Ishikawa (cell line): ENCODE data around the gene TES.

Experiments used
- CEBPB ChIP-seq: IDR thresholded peaks from 2 replicates; pipeline ENCODE4 v1.6.1; 2012
- CREB1 ChIP-seq: IDR thresholded peaks from 2 replicates; pipeline ENCODE4 v1.6.1; 2012; ENCODE audit warnings: low read depth
- EGR1 ChIP-seq: IDR thresholded peaks from 2 replicates; pipeline ENCODE4 v1.6.1; 2012
- EP300 ChIP-seq: IDR thresholded peaks from 2 replicates; pipeline ENCODE4 v1.6.1; 2012; ENCODE audit warnings: borderline replicate concordance
- FOXM1 ChIP-seq: IDR thresholded peaks from 2 replicates; pipeline ENCODE4 v1.6.1; 2012; ENCODE audit warnings: low read depth, borderline replicate concordance
- NFIC ChIP-seq: IDR thresholded peaks from 2 replicates; pipeline ENCODE4 v1.6.1; 2012
- RAD21 ChIP-seq: IDR thresholded peaks from 2 replicates; pipeline ENCODE4 v1.6.1; 2012; ENCODE audit warnings: low read depth
- TAF1 ChIP-seq: IDR thresholded peaks from 2 replicates; pipeline ENCODE4 v1.6.1; 2012; ENCODE audit warnings: low read depth, mild to moderate bottlenecking
- TCF12 ChIP-seq: IDR thresholded peaks from 2 replicates; pipeline ENCODE4 v1.6.1; 2012; ENCODE audit warnings: low read depth
- TEAD4 ChIP-seq: IDR thresholded peaks from 2 replicates; pipeline ENCODE4 v1.6.1; 2012
- YY1 ChIP-seq: IDR thresholded peaks from 2 replicates; pipeline ENCODE4 v1.6.1; 2012; ENCODE audit warnings: low read depth
- ZBTB7A ChIP-seq: IDR thresholded peaks from 2 replicates; pipeline ENCODE4 v1.6.1; 2012; ENCODE audit warnings: low read depth
- TF ChIP-seq, protein P1 (sequence below): IDR thresholded peaks from 2 replicates; pipeline ENCODE4 v1.6.1; 2012; ENCODE audit warnings: low read depth, mild to moderate bottlenecking
- TF ChIP-seq, protein P2 (sequence below): IDR thresholded peaks from 2 replicates; pipeline ENCODE4 v1.6.1; 2012
- TF ChIP-seq, protein P3 (sequence below): IDR thresholded peaks from 2 replicates; pipeline ENCODE4 v1.6.1; 2012

Gene TES

DNA sequence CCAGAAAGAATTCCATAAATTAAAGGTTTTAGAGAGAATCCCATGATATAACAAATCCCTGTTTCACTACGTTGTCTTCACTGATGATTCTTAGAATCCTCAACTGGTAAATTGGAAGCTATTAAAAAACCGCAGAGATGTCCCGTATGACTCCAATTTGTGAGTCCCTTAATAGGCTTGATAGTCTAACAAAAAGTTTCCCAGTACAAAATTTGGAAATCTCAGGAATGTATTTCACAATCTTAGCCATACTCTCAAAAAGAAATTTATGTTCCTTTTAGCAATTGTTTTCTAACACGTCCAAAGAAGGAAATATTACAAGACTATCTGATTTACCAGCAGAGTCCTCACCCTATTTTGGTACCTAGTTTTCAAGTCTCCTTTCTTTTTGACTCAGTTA, 2.5 kb downstream of the TES start:
- TF ChIP-seq CEBPB (no peak), CREB1 (no peak), RAD21 (no peak), ZBTB7A (no peak), TAF1 (no peak), EGR1 (no peak), NFIC (no peak), EP300 (no peak), TCF12 (no peak), YY1 (no peak), TEAD4 (no peak)
- TF ChIP-seq, protein P1, sequence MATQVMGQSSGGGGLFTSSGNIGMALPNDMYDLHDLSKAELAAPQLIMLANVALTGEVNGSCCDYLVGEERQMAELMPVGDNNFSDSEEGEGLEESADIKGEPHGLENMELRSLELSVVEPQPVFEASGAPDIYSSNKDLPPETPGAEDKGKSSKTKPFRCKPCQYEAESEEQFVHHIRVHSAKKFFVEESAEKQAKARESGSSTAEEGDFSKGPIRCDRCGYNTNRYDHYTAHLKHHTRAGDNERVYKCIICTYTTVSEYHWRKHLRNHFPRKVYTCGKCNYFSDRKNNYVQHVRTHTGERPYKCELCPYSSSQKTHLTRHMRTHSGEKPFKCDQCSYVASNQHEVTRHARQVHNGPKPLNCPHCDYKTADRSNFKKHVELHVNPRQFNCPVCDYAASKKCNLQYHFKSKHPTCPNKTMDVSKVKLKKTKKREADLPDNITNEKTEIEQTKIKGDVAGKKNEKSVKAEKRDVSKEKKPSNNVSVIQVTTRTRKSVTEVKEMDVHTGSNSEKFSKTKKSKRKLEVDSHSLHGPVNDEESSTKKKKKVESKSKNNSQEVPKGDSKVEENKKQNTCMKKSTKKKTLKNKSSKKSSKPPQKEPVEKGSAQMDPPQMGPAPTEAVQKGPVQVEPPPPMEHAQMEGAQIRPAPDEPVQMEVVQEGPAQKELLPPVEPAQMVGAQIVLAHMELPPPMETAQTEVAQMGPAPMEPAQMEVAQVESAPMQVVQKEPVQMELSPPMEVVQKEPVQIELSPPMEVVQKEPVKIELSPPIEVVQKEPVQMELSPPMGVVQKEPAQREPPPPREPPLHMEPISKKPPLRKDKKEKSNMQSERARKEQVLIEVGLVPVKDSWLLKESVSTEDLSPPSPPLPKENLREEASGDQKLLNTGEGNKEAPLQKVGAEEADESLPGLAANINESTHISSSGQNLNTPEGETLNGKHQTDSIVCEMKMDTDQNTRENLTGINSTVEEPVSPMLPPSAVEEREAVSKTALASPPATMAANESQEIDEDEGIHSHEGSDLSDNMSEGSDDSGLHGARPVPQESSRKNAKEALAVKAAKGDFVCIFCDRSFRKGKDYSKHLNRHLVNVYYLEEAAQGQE: no peak
- TF ChIP-seq, protein P2, sequence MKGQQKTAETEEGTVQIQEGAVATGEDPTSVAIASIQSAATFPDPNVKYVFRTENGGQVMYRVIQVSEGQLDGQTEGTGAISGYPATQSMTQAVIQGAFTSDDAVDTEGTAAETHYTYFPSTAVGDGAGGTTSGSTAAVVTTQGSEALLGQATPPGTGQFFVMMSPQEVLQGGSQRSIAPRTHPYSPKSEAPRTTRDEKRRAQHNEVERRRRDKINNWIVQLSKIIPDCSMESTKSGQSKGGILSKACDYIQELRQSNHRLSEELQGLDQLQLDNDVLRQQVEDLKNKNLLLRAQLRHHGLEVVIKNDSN: no peak
- TF ChIP-seq, protein P3, sequence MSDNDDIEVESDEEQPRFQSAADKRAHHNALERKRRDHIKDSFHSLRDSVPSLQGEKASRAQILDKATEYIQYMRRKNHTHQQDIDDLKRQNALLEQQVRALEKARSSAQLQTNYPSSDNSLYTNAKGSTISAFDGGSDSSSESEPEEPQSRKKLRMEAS: no peak

DNA sequence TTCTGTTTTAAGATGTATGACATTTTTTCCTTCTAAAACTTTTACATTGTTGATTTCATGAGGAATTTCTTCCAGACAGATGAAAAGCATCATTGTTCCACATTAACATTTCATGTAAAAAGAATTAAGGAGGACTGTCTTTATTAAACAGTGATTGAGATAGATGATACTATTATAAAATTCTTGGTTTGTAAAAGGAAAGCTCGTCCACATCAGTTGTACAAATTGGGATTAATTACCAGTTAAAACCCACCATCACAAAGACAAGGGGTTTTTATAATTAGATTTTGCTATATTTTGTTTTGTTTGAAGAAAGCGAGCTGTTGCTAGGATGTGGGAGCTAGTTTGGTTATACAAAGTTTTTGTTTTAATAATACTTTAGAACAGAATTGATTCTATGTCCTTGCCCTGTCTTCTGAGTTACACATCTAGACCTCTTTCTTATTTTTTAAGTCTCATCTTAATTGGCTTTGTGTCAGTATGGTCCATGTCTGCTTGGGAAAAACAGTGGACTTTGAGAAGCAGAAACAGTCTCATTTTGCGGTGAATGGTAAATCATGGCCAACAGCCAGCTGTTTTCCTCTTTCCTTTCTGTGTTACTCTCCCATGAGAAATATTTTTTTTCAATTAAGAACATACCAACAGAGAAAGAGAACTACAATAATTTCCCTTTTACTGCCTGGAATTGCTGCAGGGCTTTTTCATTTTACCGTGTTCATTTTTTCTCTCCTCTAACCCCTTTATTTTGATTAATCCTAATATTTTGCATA, 3.2 kb downstream of the TES start:
- TF ChIP-seq TCF12: no peak
- no peak for TF ChIP-seq TEAD4
- TF ChIP-seq EGR1: no peak
- TF ChIP-seq EP300: no peak
- no peak for TF ChIP-seq YY1
- TF ChIP-seq CEBPB: no peak
- TF ChIP-seq, protein P2: no peak
- TF ChIP-seq TAF1: no peak

DNA sequence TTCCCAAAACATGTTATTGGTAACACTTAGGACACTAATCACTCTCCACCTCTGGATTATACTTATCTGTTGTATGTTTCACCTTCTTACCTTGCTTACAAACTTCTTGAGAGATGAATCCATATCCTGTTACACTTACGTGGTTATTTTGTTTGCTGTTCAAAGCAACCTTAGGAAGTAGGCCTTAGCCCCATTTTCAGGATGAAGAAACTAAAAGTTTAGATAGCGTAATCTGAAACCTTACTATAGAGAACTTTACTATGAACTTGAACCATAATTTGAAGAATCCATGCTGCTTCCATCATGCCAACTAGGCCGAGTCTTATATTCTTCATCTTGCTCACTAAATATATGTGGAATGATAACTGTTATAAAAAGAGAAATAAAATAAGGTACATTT, 4.6 kb downstream of the TES start:
- TF ChIP-seq ZBTB7A: no peak
- no peak for TF ChIP-seq TCF12
- no peak for TF ChIP-seq CEBPB
- TF ChIP-seq FOXM1: no peak
- TF ChIP-seq, protein P1: no peak
- TF ChIP-seq YY1: no peak
- no peak for TF ChIP-seq CREB1
- no peak for TF ChIP-seq EP300
- TF ChIP-seq, protein P2: no peak

DNA sequence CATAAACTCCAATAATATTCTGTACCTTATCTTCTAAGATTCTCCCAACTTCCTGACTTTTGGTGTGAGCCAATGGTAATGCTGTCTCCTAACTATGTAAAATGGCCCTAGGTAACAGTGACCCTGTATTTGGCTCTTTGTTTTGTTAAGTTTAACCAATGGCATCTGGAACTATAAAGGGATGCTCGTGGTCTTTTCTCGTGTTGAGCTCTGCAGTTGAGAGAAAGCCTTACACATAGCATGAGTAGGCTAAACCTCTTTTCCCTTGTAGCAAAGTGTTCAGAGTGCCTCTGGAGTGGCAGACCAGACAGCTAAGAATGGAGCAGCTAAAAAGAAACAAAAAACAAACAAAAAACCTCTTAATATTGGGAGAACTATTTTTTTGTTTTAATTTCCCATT, 5.2 kb downstream of the TES start:
- no peak for TF ChIP-seq EP300
- no peak for TF ChIP-seq ZBTB7A
- TF ChIP-seq FOXM1: no peak
- no peak for TF ChIP-seq RAD21
- no peak for TF ChIP-seq NFIC
- no peak for TF ChIP-seq TCF12
- no peak for TF ChIP-seq YY1
- TF ChIP-seq EGR1: no peak
- TF ChIP-seq CREB1: no peak
- no peak for TF ChIP-seq TAF1
- TF ChIP-seq CEBPB: no peak

DNA sequence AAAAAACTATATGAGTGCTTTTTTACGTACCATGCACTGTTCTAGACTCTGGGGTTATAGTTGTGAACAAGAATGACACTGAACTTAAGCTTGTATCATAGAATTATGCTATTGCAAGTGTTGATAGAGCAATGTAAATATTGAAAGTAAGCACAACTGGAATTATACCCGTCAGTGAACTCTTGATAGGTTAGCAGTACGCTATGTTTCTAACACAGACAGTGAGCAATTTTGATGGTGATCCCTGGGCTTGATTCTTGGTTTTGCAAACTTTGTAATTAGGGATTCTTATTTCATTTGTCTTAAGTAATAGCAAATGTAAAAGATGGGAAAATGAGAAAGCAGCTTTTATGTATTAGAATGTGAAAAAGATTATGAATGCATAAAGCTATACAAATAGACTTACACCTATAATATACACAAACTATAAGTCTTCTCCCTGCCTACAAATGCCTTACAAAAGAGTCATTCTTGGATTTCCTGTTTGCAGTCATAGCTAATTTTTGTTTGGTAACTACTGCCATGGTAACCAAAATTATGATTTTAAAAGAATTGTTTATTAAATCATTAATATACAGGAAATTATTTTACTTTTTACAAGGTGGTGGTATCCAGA, 6.7 kb downstream of the TES start:
- TF ChIP-seq EP300 (no peak), ZBTB7A (no peak), TAF1 (no peak), NFIC (no peak), YY1 (no peak), TEAD4 (no peak), RAD21 (no peak), CREB1 (no peak), CEBPB (no peak), FOXM1 (no peak), TCF12 (no peak)
- TF ChIP-seq, protein P1: no peak
- TF ChIP-seq, protein P3: no peak
- TF ChIP-seq, protein P2: no peak
